Calu3 (cell line): ENCODE data around the gene ERCC8. TPM values are rescaled to one million over a fixed set of nuclear protein-coding genes. Genes with fewer than 3 reads are reported as not detected.

Source experiments
- BruUV-seq: library from RNA; stranded (reverse); fragments of 400-500 nt; replicated peaks from 2 replicates; lab custom pipeline; 2021; lab: Mats Ljungman, UMichigan
- CTCF ChIA-PET: fragments of 300-600 bp; sonication (Branson Sonifier 250); formaldehyde crosslinking; loops from one replicate; lab custom pipeline; 2022; ENCODE audit warnings: antibody characterized with exemption; lab: Charles Lee
- DNase-seq: peaks from one replicate; pipeline ENCODE4 v3.0.0; 2022
- H3K27ac Mint-ChIP-seq: one replicate; pipeline ENCODE4 v1.8.0; 2022; ENCODE audit warnings: mixed read lengths; ENCODE audit not compliant: unreplicated experiment
- H3K27me3 Mint-ChIP-seq: one replicate; pipeline ENCODE4 v1.8.0; 2022; ENCODE audit warnings: mixed read lengths; ENCODE audit not compliant: unreplicated experiment
- H3K36me3 Mint-ChIP-seq: one replicate; pipeline ENCODE4 v1.8.0; 2022; ENCODE audit warnings: mild to moderate bottlenecking, moderate library complexity, mixed read lengths; ENCODE audit not compliant: insufficient read depth, unreplicated experiment
- H3K4me1 Mint-ChIP-seq: one replicate; pipeline ENCODE4 v1.8.0; 2022; ENCODE audit warnings: mild to moderate bottlenecking, low read depth, mixed read lengths; ENCODE audit not compliant: unreplicated experiment
- H3K4me3 Mint-ChIP-seq: one replicate; pipeline ENCODE4 v1.8.0; 2022; ENCODE audit warnings: mild to moderate bottlenecking, low read depth, moderate library complexity, mixed read lengths; ENCODE audit not compliant: unreplicated experiment
- H3K9me3 Mint-ChIP-seq: one replicate; pipeline ENCODE4 v1.8.0; 2022; ENCODE audit warnings: low read depth, mixed read lengths; ENCODE audit not compliant: unreplicated experiment
- intact Hi-C: fragments of 100-400 bp; cut with micrococcal nuclease; formaldehyde crosslinking; loops from one replicate; pipeline ENCODE4 v1.10.0; 2022; ENCODE audit not compliant: unreplicated experiment
- total RNA-seq: library from RNA; stranded (reverse); gene quantifications from 2 replicates; pipeline ENCODE4 v1.2.3, GENCODE V29; 2022
- TF ChIP-seq, protein P1 (sequence below): fragments of 200-600 bp; IDR thresholded peaks from one replicate; pipeline ENCODE4 v1.8.0; 2022; ENCODE audit warnings: antibody characterized with exemption; ENCODE audit not compliant: unreplicated experiment

Gene ERCC8
- total RNA-seq, 1 experiment from 2014 or later: 19.7 TPM

DNA sequence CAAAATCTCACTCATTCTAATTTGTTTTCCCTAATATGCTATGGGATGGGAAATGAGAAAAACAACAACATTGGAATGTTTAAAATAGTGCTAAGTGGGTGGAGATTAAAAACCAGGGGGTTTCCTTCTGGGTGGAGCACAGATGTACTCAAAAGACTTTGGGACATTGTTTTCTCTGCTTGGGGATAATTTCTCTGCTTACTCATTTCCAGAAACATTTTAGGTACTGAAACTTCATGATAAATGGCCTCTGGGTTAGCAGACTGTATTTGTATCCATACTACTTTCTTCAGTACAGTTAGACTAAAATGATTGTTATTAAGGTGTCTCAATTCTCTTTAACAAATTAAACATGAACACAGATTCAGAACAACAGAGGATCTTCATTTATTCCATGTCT lies 118.2 kb downstream of the ERCC8 start:
- intact Hi-C loops: no loop called here
- H3K36me3 Mint-ChIP-seq: no peaks in the 10 kb centered on the region

More for the DNA sequence above, 118.2 kb downstream of the ERCC8 start:
- CTCF ChIA-PET: no interaction called here
- no TSS peak for BruUV-seq
- no peaks in the 10 kb centered on the region for H3K9me3 Mint-ChIP-seq
- TF ChIP-seq, protein P1, sequence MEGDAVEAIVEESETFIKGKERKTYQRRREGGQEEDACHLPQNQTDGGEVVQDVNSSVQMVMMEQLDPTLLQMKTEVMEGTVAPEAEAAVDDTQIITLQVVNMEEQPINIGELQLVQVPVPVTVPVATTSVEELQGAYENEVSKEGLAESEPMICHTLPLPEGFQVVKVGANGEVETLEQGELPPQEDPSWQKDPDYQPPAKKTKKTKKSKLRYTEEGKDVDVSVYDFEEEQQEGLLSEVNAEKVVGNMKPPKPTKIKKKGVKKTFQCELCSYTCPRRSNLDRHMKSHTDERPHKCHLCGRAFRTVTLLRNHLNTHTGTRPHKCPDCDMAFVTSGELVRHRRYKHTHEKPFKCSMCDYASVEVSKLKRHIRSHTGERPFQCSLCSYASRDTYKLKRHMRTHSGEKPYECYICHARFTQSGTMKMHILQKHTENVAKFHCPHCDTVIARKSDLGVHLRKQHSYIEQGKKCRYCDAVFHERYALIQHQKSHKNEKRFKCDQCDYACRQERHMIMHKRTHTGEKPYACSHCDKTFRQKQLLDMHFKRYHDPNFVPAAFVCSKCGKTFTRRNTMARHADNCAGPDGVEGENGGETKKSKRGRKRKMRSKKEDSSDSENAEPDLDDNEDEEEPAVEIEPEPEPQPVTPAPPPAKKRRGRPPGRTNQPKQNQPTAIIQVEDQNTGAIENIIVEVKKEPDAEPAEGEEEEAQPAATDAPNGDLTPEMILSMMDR: no peak
- DNase-seq: no peak
- H3K27me3 Mint-ChIP-seq: no peaks in the 10 kb centered on the region
- H3K4me3 Mint-ChIP-seq: no peak overlapping the region
- H3K4me1 Mint-ChIP-seq: peaks cover 24% of the 10 kb centered on the region
- H3K27ac Mint-ChIP-seq: no peak overlapping the region

Other genes with a start within 250 kb of the ERCC8 start
- 63.1 and 80.7 TPM in 2 replicates for gene DEPDC1B, start 244.9 kb downstream of the ERCC8 start, total RNA-seq
- 40.5 and 42.7 TPM in 2 replicates for gene ELOVL7, start 100.8 kb downstream of the ERCC8 start, total RNA-seq
- gene NDUFAF2, start 135 bp upstream of the ERCC8 start, total RNA-seq: 43.4 and 44.5 TPM in 2 replicates
- 89.6 and 100 TPM in 2 replicates for gene SMIM15, start 217.4 kb upstream of the ERCC8 start, total RNA-seq